ENCODE measurements around the gene TTLL5.
A peak's percentile ranks its signal among the peaks of the same experiment; 100 is the strongest.

Gene TTLL5

DNA sequence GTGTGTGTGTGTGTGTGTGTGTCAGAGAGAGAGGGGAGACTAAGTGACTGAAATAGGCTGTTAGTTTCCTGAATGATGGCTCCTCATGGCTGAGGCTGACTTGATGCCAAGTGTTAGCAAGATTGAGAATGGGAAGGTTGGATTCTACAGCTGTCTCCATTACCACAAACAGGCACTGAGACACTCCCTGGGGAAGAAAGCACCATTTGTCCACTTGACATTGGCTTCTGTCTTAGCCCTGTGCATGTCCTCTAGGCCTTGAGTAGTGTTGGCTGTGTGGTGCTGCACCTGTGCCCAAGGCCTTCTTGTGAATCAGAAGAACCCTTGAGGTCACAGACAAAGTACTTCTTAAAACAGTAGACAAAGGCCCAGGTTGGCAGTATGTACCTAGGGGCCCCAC is 16.0 kb upstream of the TTLL5 start:
- no peak overlapping the region for H3K27ac Mint-ChIP-seq
- ATAC-seq, result no peak
- H3K27me3 Mint-ChIP-seq, result no peaks in the 10 kb centered on the region
- DNase-seq, result no peak
- no peak overlapping the region for H3K4me3 Mint-ChIP-seq
- no peaks in the 10 kb centered on the region for H3K9me3 Mint-ChIP-seq
- no peaks in the 10 kb centered on the region for H3K4me1 Mint-ChIP-seq

DNA sequence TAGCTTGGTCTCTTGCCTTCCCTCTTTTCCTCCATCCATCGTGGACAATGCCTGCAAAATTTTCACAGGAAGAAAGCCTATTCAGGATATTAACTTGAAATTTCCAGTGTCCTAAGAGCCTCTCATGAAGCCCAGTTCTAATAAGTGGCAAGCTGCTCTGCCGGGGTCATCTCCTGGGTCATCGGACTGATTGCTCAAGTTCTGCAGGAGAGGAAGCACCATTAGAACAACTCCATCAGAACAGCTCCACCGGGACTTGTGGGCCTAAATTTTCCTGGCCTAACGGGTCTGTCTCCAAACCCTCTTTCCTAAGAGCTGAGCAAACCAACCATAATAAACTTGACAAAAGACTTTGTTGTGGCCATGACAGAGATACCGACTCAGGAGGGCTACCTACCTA is 14.3 kb upstream of the TTLL5 start:
- Mint-ChIP-seq H3K27ac (no peak overlapping the region), H3K9me3 (no peaks in the 10 kb centered on the region), H3K4me1 (no peaks in the 10 kb centered on the region), H3K4me3 (no peak overlapping the region), H3K27me3 (no peaks in the 10 kb centered on the region)
- DNase-seq, result no peak
- ATAC-seq, result no peak

DNA sequence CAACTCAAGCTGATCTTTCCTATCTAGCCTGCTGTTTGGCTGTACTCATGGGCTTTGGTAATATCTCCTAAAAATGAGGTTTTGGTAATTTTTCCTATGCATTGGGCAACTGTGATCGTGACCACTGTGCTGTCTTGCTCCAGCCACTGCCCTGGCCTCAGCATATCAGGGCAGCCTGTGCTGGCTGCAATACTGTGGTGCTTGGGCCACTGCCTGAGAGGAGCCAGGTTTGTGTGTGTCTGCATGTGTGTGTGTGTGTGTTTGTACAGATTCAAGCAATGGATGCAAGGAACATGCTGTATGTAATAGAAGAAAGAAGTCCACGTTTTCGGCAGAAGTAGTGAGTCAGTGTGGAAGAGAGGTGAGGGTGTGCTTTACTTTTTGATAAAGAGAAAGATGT is 13.4 kb upstream of the TTLL5 start:
- Mint-ChIP-seq H3K9me3 (no peaks in the 10 kb centered on the region), H3K4me1 (no peaks in the 10 kb centered on the region), H3K27ac (no peak overlapping the region), H3K27me3 (no peaks in the 10 kb centered on the region), H3K4me3 (no peak overlapping the region)
- ATAC-seq, result no peak
- no peak for DNase-seq

DNA sequence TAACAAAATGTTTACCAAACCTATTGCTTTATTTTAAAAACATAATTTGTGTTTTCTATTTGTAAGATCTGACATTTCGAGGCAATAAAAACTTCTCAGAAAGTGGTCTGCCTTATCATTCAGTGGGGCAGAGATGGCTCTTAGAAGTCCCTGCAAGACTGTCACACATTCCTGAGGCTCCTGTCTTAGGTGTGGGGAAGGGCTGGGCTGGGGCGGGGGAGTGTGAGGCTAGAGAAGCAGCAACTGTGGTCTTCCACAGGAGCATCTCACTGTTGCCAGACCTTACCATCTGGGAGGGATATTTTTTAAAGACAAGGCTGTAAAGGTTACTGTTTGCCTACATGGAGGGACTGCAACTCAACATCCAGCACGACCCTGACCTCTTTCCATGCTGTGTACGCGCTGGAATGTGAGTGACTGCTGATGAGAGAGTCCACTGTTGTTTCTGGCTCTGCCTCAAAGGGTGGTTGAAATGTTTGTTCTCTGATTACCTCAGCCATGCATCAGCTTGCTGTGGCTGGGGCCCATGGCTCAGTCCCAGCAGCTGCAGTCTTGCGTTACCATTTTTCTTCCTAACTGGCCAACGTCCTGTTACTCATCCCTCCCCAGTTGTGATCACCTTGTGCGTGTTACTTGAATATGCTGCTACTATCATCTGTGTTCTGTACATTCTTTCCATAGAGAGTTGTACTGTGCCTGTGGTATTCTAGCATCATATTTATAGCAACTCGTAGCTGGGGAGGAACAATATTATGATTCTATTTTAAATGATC is 12.8 kb upstream of the TTLL5 start:
- Mint-ChIP-seq H3K4me1 (no peaks in the 10 kb centered on the region), H3K4me3 (no peak overlapping the region), H3K27me3 (no peaks in the 10 kb centered on the region), H3K9me3 (no peaks in the 10 kb centered on the region), H3K27ac (peak overlapping the region in 1 of 2 donors; percentile 0)
- DNase-seq, result no peak
- ATAC-seq, result no peak

DNA sequence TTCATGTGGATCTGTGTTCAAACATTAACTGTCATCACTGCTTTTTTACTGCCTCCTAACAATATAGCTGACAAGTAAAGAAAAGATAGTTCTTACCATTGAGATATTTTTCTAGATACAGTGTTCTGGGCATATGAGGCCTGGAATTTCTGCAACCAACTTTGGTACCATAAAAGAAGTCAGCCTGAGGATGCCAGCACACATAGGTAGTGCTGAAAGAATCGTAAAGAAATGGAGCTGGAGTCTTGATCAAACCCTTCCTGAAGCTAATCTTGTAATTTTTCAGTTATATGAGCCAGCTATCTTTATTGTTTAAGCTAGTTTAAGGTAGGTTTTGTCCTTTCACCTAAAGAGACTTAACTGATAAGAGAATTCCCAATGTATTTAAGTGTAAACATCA is 11.7 kb upstream of the TTLL5 start:
- no peaks in the 10 kb centered on the region for H3K27me3 Mint-ChIP-seq
- ATAC-seq, result no peak
- H3K27ac Mint-ChIP-seq, result no peak overlapping the region
- no peaks in the 10 kb centered on the region for H3K9me3 Mint-ChIP-seq
- H3K4me1 Mint-ChIP-seq, result no peaks in the 10 kb centered on the region
- H3K4me3 Mint-ChIP-seq, result no peak overlapping the region
- no peak for DNase-seq

DNA sequence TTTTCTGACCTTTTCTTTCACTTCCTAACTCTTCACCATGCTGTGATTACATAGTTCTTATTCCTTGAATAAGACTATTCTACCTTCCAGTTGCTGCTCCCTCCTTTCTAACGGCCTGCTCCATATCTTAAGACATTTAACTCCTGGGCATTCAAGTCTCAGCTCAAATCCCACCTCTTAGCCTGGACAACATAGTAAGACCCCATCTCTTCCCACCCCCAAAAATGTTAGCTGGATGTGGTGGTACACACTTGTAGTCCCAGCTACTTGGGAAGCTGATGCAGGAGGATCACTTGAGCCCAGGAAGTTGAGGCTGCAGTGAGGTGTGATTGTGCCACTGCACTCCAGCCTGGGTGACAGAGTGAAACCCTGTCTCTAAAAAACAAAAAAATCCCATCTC is 11.3 kb upstream of the TTLL5 start:
- H3K27ac Mint-ChIP-seq, result peak overlapping the region; percentile 8 to 79
- ATAC-seq (no peak), DNase-seq (no peak)
- H3K9me3 Mint-ChIP-seq, result no peaks in the 10 kb centered on the region
- no peaks in the 10 kb centered on the region for H3K4me1 Mint-ChIP-seq
- no peak overlapping the region for H3K4me3 Mint-ChIP-seq
- H3K27me3 Mint-ChIP-seq, result no peaks in the 10 kb centered on the region

DNA sequence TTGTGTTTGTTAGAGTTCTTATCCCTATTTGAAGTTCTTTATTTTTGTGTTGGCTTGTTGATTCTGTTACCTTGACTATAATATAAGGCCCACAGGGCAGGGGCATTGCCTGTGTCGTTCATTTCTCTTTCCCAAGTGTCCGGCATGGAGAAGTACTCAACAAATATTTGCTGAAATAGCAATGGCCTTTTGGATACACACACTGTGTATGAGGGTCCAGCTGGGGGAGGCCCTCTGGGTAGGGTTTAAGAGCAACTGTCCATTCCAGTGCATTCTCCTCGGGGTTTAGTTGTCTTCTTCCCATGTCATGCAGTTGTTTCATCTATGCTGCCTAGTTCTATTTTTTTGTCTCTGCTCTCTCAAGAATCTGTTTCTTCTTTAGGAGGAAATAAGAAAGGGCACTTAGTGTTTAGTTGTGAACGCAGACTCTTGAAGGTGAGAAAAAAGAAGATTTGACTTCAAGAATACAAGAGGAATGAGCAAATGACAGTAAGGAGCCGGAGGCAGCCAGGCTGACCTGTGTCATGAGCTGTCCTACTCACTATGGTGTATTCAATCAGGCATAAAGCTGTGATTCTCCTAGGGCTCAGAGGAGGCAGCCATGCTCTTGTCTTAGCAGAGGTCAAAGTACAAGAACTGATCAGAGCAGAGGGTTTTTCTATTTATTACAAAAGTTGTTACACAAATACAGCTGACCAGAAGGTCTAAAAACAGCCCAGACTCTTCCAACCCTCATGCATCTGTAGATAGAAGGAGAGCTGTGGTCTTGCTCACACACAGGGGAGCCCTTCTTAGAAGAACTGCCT is 10.6 kb upstream of the TTLL5 start:
- DNase-seq (no peak), ATAC-seq (no peak)
- Mint-ChIP-seq H3K27ac (peak overlapping the region in 1 of 2 donors; percentile 16), H3K4me3 (no peak overlapping the region), H3K9me3 (no peaks in the 10 kb centered on the region), H3K4me1 (no peaks in the 10 kb centered on the region), H3K27me3 (no peaks in the 10 kb centered on the region)

DNA sequence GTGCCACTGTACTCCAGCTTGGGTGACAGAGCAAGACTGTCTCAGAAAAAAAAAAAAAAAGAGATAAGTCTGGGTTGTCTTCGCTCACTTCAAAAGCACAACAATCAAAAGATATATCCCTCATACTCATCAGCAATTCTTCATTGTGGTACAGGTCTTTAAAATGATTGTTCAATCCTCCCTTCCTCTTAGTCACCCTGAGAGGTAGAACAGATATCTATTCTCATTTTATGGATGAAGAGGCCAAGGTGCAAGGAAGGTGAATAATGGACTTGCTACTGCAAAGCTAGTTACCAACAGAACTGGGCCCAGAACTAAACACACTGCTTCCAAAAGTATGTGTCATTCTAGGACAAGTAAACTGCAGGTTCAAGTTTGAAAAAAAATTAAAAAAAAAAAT is 7.5 kb upstream of the TTLL5 start:
- H3K9me3 Mint-ChIP-seq, result no peaks in the 10 kb centered on the region
- DNase-seq (no peak), ATAC-seq (no peak)
- no peaks in the 10 kb centered on the region for H3K27me3 Mint-ChIP-seq
- peaks cover 1% of the 10 kb centered on the region for H3K4me1 Mint-ChIP-seq
- no peak overlapping the region for H3K4me3 Mint-ChIP-seq
- no peak overlapping the region for H3K27ac Mint-ChIP-seq

DNA sequence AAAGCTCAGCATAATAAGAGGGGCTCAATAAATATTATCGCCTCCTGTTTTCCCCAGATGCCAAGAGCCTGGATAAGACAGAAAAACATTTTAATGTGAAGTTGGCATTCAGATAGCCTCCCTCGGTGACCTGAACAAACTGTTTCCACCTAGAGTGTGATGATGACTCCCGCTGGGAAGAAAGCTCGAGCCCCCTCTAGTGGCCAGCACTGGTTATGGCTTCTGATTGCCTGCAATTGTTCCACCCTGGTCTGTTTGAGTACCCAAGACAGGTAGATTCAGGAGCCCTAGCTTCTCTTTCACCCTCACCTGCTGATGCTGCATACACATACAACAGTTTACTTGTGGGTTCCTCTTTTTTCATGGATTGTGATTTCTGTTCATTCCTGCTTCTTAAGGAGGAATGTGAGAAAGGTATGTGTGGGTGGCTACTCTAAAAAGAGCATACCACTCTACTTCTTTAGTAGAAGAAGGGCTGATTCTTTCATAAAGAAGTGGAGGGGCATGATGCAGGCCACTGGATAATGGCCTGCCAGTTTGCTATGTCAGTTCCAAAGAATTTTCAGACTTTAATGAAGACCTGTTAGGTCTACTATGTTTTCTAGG is 6.8 kb upstream of the TTLL5 start:
- Mint-ChIP-seq H3K4me3 (no peak overlapping the region), H3K27me3 (no peaks in the 10 kb centered on the region), H3K4me1 (peaks cover 5% of the 10 kb centered on the region), H3K9me3 (no peaks in the 10 kb centered on the region), H3K27ac (peak overlapping the region in 1 of 2 donors; percentile 27)
- peak; percentile 90 for ATAC-seq
- peak; percentile 74 to 76 for DNase-seq

DNA sequence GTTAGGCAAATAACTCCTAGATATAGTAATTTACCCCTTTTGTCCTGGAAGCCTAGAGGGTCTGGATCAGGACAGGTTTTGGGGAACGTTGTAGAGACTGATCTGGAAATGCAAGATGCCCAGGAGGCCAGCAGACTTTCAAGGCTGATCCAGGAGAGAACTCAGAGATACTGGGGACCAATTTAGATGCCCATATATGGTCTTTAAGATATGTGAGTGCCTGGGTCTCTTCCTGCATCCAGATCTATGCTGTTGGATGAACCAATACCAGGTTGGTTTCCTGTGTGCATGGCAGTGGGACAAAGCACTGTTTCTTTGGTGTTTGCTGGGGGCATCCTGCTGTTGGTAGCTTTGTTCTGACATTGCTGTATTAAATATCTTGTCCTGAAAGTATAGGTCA is 5.8 kb upstream of the TTLL5 start:
- H3K4me1 Mint-ChIP-seq, result peaks cover 14% of the 10 kb centered on the region
- H3K9me3 Mint-ChIP-seq, result no peaks in the 10 kb centered on the region
- H3K4me3 Mint-ChIP-seq, result no peak overlapping the region
- H3K27ac Mint-ChIP-seq, result no peak overlapping the region
- DNase-seq, result no peak
- ATAC-seq, result no peak
- H3K27me3 Mint-ChIP-seq, result no peaks in the 10 kb centered on the region

DNA sequence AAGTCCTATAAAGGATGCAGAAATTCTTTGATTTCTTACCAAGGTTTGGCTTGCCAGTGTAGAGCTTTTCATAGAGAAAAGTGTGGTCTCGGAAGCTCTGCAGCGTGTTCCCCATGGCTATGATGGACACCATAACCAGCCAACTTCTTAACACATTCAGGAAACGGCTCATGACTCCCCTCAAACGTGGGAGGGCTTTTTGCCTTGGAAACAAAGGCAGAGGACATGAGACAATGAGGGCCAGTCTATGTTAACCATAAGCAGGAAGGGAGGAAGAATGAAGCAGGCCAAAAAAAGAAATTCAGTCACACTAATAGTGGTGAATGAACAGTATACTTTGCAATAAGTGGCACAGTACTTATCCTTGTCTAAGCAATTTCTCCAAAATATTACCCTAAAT is 3.7 kb upstream of the TTLL5 start:
- ATAC-seq (no peak), DNase-seq (no peak)
- Mint-ChIP-seq H3K4me3 (no peak overlapping the region), H3K27ac (peak overlapping the region in 1 of 2 donors; percentile 6), H3K27me3 (no peaks in the 10 kb centered on the region), H3K4me1 (peaks cover 21% of the 10 kb centered on the region), H3K9me3 (no peaks in the 10 kb centered on the region)

DNA sequence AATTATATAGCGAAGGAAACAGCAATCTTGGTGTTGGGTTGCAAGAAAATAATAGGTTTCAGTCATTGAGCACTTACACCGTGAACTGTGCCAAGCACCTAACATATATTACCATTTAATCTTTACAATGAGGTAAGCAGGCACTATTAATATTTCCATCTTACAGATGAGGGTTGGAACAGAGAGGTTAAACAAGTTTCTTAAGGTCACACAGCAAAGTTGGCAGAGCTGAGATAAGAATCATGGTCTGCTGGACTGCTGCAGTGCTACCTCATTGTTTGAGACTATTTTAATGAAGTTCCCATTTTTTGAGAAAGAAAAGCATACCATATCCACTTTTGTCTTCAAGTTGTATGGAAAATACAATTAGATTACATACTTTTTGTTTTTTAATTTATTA is 2.1 kb upstream of the TTLL5 start:
- peaks cover 21% of the 10 kb centered on the region for H3K4me1 Mint-ChIP-seq
- H3K27me3 Mint-ChIP-seq, result no peaks in the 10 kb centered on the region
- DNase-seq (no peak), ATAC-seq (no peak)
- H3K9me3 Mint-ChIP-seq, result no peaks in the 10 kb centered on the region
- no peak overlapping the region for H3K27ac Mint-ChIP-seq
- H3K4me3 Mint-ChIP-seq, result no peak overlapping the region

DNA sequence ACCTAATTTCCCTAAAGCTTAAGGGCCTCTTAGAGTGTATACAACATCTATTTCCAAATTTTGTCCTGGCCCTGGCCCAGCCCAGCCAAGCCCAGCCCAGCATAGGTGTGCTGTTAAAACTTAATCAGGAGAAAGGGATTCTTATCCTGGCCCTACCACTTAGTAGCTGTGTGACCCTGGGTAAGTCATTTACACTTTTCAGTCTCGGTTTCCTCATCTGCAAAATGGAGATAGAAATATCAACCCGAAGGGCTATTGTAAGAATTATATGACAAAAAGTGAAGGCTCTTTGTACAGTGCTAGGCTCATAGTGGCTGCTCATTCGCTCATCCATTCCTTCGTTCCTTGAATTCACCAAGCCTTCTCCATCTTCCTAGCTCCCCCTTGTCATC is 812 bp upstream of the TTLL5 start:
- Mint-ChIP-seq H3K9me3 (no peaks in the 10 kb centered on the region), H3K27ac (peak overlapping the region; percentile 94 to 95), H3K4me3 (peak overlapping the region; percentile 88 to 96), H3K4me1 (peaks cover 21% of the 10 kb centered on the region), H3K27me3 (no peaks in the 10 kb centered on the region)
- ATAC-seq (no peak), DNase-seq (no peak)

DNA sequence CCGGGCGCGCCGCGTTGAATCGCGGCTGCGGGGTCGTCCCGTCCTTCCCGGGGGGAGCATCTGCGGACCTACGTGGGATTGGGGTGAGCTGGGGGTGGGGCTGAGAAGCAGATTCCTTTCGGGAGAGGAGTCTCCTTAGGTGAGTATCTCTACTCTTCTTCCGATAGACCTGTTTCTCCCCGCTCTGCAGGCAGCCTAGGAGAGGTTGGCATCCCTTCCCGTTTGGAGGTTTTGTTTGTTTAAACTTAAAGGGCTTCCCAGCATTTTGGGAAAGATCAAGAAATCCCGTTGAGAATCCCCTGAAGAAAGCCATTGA is 411 bp downstream of the TTLL5 start:
- DNase-seq (no peak), ATAC-seq (no peak)
- Mint-ChIP-seq H3K27ac (peak overlapping the region; percentile 94 to 95), H3K4me3 (peak overlapping the region; percentile 88 to 96), H3K4me1 (peaks cover 21% of the 10 kb centered on the region), H3K9me3 (no peaks in the 10 kb centered on the region), H3K27me3 (no peaks in the 10 kb centered on the region)

DNA sequence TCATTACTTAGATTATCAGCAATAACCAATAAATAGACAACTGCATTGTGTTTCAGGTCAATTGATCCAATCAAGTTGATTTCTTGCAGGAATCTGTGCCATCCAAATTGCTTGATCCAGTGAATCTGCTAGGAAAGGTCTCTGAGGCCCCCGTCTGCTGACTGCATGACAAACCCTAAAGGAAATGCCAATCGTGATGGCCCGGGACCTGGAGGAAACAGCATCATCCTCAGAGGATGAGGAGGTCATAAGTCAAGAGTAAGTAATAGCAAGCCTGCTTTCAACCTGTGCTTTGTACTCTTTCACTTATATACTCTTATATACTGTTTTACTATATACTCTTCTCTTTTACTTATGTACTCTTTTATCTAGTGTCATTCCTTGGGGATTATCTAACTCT is 1.9 kb downstream of the TTLL5 start:
- ATAC-seq, result no peak
- DNase-seq, result no peak
- H3K4me1 Mint-ChIP-seq, result peaks cover 23% of the 10 kb centered on the region
- H3K27ac Mint-ChIP-seq, result no peak overlapping the region
- H3K4me3 Mint-ChIP-seq, result no peak overlapping the region
- no peaks in the 10 kb centered on the region for H3K9me3 Mint-ChIP-seq
- H3K27me3 Mint-ChIP-seq, result no peaks in the 10 kb centered on the region

DNA sequence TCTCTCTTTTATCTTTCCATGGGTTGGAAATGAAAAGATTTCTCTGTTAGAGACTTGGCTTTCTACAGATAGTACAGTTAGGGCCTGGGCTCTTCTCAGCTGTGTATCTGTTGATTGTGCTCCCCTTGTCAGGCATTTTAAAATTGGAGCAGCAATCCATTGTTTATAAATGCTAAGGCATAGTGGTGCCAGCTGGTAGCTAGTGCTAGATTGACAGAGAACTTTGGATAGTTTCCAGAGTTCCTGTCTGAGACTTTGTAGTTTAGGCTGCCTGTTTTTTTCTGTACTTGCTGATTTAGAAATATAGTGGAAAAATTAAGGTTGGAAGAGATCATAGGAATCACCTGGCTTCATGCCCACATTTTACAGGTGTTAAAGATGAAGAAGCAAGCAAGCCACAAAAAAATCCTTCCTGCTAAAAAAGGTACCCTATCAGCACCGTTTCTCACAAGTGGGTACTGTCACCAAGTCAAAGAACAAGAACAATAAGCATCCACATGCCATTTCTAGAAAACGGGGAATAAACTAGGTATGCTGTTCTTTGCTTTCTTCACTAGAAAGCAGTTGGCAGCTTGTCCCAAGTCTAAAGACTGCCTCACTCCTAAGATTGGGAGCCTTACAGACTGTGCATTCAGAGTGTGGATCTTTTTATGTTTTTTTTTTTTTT is 6.2 kb downstream of the TTLL5 start:
- H3K27me3 Mint-ChIP-seq, result no peaks in the 10 kb centered on the region
- no peak for DNase-seq
- H3K27ac Mint-ChIP-seq, result no peak overlapping the region
- peaks cover 5% of the 10 kb centered on the region for H3K4me1 Mint-ChIP-seq
- no peak overlapping the region for H3K4me3 Mint-ChIP-seq
- ATAC-seq, result no peak
- H3K9me3 Mint-ChIP-seq, result no peaks in the 10 kb centered on the region
